Endothelial cell of umbilical vein (primary cell): ENCODE results near the gene DSCAML1. TPM values are rescaled to one million over a fixed set of nuclear protein-coding genes. Genes with fewer than 3 reads are reported as not detected.

Source experiments
- BruUV-seq: library from RNA; stranded (reverse); fragments of 400-500 nt; replicated peaks from 2 replicates; lab custom pipeline; 2021; lab: Mats Ljungman, UMichigan
- CTCF ChIA-PET: fragments of 300-600, 350-600 bp; sonication (Branson Sonifier 250); formaldehyde crosslinking; loops from one replicate; lab custom pipeline; 2021; ENCODE audit warnings: antibody characterized with exemption, inconsistent platforms; lab: Charles Lee
- POLR2A ChIA-PET: fragments of 300-600, 350-600 bp; sonication (Branson Sonifier 250); formaldehyde crosslinking; loops from one replicate; lab custom pipeline; 2021; ENCODE audit warnings: antibody characterized with exemption, inconsistent platforms; lab: Charles Lee
- DNase-seq: peaks from one replicate; pipeline ENCODE4 v3.0.0-alpha.2; 2011; ENCODE audit warnings: low read depth, low spot score
- FAIRE-seq: peaks from 2 replicates; lab custom pipeline; 2011; peaks lifted over from hg19 to GRCh38; lab: Jason Lieb, UNC
- H2AFZ ChIP-seq: 2 replicates; pipeline ENCODE4 v1.6.0; 2012; ENCODE audit warnings: low read depth, low read length, control low read depth, inconsistent platforms
- H3K27ac ChIP-seq: 2 replicates; pipeline ENCODE4 v1.5.1; 2011; ENCODE audit warnings: low read depth, mild to moderate bottlenecking, control low read depth, low read length, moderate library complexity; ENCODE audit not compliant: insufficient read depth
- H3K27me3 ChIP-seq, 2 experiments: 2 replicates each; pipeline versions ENCODE4 v1.6.0 to v1.6.1; 2011; ENCODE audit warnings: low read length in 2 of 2, mixed read lengths in 1 of 2; ENCODE audit not compliant: control insufficient read depth in 2 of 2, insufficient read depth in 2 of 2
- H3K36me3 ChIP-seq, 2 experiments: 2 replicates in 1 of 2; 3 replicates in 1 of 2; pipeline ENCODE4 v1.5.1; 2011; ENCODE audit warnings: low read length in 2 of 2, mild to moderate bottlenecking in 1 of 2, moderate library complexity in 1 of 2; ENCODE audit not compliant: control insufficient read depth in 2 of 2, insufficient read depth in 2 of 2; ENCODE audit errors: extremely low read depth in 1 of 2
- H3K4me1 ChIP-seq: 3 replicates; pipeline ENCODE4 v1.5.1; 2011; ENCODE audit warnings: mild to moderate bottlenecking, low read length; ENCODE audit not compliant: control insufficient read depth, insufficient read depth; ENCODE audit errors: extremely low read depth
- H3K4me2 ChIP-seq: 2 replicates; pipeline ENCODE4 v1.6.1; 2011; ENCODE audit warnings: low read length, control low read depth, mixed read lengths; ENCODE audit not compliant: insufficient read depth
- H3K4me3 ChIP-seq, 3 experiments: fragments of 200-600 bp in 1 of 3; sonication (generic), shearing (Covaris generic) in 1 of 3; replicated peaks in 1 of 3; 2 replicates each; pipeline ENCODE4 v1.5.1; 2011 to 2016; ENCODE audit warnings: control low read depth in 3 of 3, low read length in 3 of 3, mild to moderate bottlenecking in 2 of 3, inconsistent platforms in 1 of 3, low read depth in 1 of 3, moderate library complexity in 1 of 3; ENCODE audit not compliant: insufficient read depth in 1 of 3
- H3K79me2 ChIP-seq: 2 replicates; pipeline ENCODE4 v1.6.0; 2012; ENCODE audit warnings: low read length, inconsistent platforms; ENCODE audit not compliant: control insufficient read depth, insufficient read depth
- H3K9ac ChIP-seq: replicated peaks from 2 replicates; pipeline ENCODE3; 2011; ENCODE audit warnings: low read length, control low read depth; ENCODE audit not compliant: insufficient read depth; ENCODE audit errors: extremely low read depth
- H3K9me1 ChIP-seq: replicated peaks from 3 replicates; pipeline ENCODE4 v1.6.0; 2011; ENCODE audit warnings: mild to moderate bottlenecking, low read length; ENCODE audit not compliant: control insufficient read depth, insufficient read depth; ENCODE audit errors: extremely low read depth
- H3K9me3 ChIP-seq: replicated peaks from 2 replicates; pipeline ENCODE4 v1.5.1; 2012; ENCODE audit warnings: low read length, inconsistent platforms; ENCODE audit not compliant: control insufficient read depth, insufficient read depth
- H4K20me1 ChIP-seq: replicated peaks from 2 replicates; pipeline ENCODE3; 2011; ENCODE audit warnings: mild to moderate bottlenecking, low read length; ENCODE audit not compliant: control insufficient read depth, insufficient read depth; ENCODE audit errors: extremely low read depth
- EZH2 ChIP-seq: IDR thresholded peaks from 2 replicates; pipeline ENCODE4 v1.6.1; 2012; ENCODE audit warnings: borderline replicate concordance, low read depth, mild to moderate bottlenecking, moderate library complexity, low read length, inconsistent platforms; ENCODE audit not compliant: severe bottlenecking
- JUN ChIP-seq: IDR thresholded peaks from 2 replicates; pipeline ENCODE4 v1.6.1; 2011; ENCODE audit warnings: borderline replicate concordance, low read depth; ENCODE audit not compliant: insufficient read length, insufficient read depth
- POLR2A ChIP-seq: IDR thresholded peaks from 2 replicates; pipeline ENCODE4 v1.6.1; 2012; ENCODE audit warnings: low read depth, mild to moderate bottlenecking, control low read depth, low read length
- dilution Hi-C: fragments of 300-500 bp; cut with MboI; formaldehyde crosslinking; loops from one replicate; pipeline ENCODE4 v1.15.0; 2019; ENCODE audit warnings: low sequenced_read_pairs; ENCODE audit not compliant: extremely low pct_ligation_motif_present
- intact Hi-C: fragments of 100-400 bp; cut with micrococcal nuclease; formaldehyde crosslinking; loops from one replicate; pipeline ENCODE4 v1.10.0; 2022
- polyA plus RNA-seq, 4 experiments: library from polyadenylated mRNA; depleted of rRNA in 3 of 4; stranded (reverse) in 3 of 4; unstranded in 1 of 4; fragments of >200 nt; gene quantifications; 2 replicates each; pipeline versions ENCODE4 v1.2.1 to v1.2.3, GENCODE V29; 2011 to 2012; ENCODE audit warnings: missing spikeins in 1 of 4
- total RNA-seq: library from RNA; stranded (reverse); gene quantifications from 2 replicates; pipeline ENCODE4 v1.2.3, GENCODE V29; 2021
- TF ChIP-seq, protein P1 (sequence below), 2 donors: IDR thresholded peaks; 1 replicate in 1 of 2; 2 replicates in 1 of 2; pipeline ENCODE4 v1.5.1; 2011; ENCODE audit warnings: low read length in 2 of 2, mild to moderate bottlenecking in 2 of 2, moderate library complexity in 2 of 2, control low read depth in 1 of 2, inconsistent platforms in 1 of 2, low read depth in 1 of 2; ENCODE audit not compliant: insufficient read depth in 1 of 2; ENCODE audit errors: extremely low read depth in 1 of 2

Gene DSCAML1
- total and polyA plus RNA-seq, 2 donors (not counting 3 experiments of a cell fraction or from before 2014, with no cell fraction given): not detected

DNA sequence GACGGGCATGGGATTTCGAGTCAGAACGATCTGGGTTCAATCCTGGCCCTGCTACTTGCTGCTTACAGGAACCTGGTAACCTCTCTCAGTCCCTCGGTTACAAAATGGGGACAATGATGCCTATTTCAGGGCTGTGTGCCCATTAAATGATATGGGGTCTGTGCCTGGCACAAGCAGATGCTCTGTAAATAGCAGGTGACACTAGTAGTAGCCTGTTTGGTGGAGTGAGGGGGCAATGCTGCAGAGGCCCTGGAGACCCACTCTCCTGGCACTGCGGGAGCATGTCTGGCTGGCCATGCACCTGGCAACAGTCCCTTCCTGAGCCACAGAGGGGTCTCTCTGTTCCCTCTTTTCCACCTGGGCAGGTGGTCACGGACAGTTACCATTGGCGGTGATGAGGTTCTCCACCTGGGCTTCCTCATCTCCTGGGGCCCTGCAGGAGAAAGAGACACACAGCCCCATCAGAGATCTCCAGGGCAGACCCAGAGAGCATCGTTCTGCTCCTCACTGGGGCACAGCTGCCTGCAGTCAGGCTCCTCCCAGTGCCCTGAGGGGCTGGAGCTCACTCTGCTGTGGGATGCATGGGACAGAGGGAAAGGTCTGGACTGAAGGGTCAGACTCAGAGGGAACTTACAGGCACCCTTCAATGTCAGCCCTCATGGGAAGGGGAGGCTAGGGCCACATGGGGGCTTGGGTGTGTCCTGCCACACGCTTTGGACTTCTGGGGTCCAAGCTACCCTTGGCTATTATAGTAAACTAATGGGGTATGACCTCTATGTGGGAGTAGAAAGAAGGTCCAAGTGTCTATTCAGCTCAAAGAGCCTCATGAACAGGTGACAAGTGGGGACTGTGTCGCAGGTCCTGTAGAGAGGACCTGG is 43.2 kb upstream of the DSCAML1 start:
- Histone ChIP-seq H3K27me3 (peaks cover 0 to 7% of the 10 kb centered on the region in 2 experiments), H3K4me2 (no peak overlapping the region), H3K79me2 (no peaks in the 10 kb centered on the region), H3K9me3 (no peaks in the 10 kb centered on the region), H3K4me1 (no peaks in the 10 kb centered on the region), H3K27ac (no peak overlapping the region), H3K36me3 (no peaks in the 10 kb centered on the region), H2AFZ (no peak overlapping the region), H4K20me1 (no peaks in the 10 kb centered on the region), H3K4me3 (no peak overlapping the region), H3K9ac (no peak overlapping the region), H3K9me1 (no peaks in the 10 kb centered on the region)
- ChIA-PET POLR2A (no interaction called here), CTCF (interaction anchor here (1.3 to 7.8 kb wide), 2 partner anchors 23 to 108 kb away, joined by 5 to 229 read pairs; no protein-coding TSS in a partner anchor)
- TF ChIP-seq JUN (no peak), EZH2 (no peak), POLR2A (no peak)
- TF ChIP-seq, protein P1, sequence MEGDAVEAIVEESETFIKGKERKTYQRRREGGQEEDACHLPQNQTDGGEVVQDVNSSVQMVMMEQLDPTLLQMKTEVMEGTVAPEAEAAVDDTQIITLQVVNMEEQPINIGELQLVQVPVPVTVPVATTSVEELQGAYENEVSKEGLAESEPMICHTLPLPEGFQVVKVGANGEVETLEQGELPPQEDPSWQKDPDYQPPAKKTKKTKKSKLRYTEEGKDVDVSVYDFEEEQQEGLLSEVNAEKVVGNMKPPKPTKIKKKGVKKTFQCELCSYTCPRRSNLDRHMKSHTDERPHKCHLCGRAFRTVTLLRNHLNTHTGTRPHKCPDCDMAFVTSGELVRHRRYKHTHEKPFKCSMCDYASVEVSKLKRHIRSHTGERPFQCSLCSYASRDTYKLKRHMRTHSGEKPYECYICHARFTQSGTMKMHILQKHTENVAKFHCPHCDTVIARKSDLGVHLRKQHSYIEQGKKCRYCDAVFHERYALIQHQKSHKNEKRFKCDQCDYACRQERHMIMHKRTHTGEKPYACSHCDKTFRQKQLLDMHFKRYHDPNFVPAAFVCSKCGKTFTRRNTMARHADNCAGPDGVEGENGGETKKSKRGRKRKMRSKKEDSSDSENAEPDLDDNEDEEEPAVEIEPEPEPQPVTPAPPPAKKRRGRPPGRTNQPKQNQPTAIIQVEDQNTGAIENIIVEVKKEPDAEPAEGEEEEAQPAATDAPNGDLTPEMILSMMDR (IDR thresholded peaks at IDR 0.05; ENCODE audit: extremely low read depth in 1 of 2, insufficient read depth in 1 of 2, low read depth in 1 of 2, low read length in 2 of 2): no peak
- intact Hi-C loops: no loop called here
- dilution Hi-C loops: no loop called here
- BruUV-seq: no TSS peak
- DNase-seq (no peak), FAIRE-seq (no peak)
